Muscle layer of colon (tissue), 2 donors: ENCODE measurements around the gene VIL1.

Experiments
- H3K27ac ChIP-seq: one replicate; pipeline ENCODE4 v1.7.0; 2013; ENCODE audit warnings: low read depth, mild to moderate bottlenecking, low read length, moderate library complexity
- H3K27me3 ChIP-seq, 2 donors: one replicate each; pipeline ENCODE4 v1.7.0; 2013; ENCODE audit warnings: low read length in 2 of 2, mild to moderate bottlenecking in 2 of 2; ENCODE audit not compliant: insufficient read depth in 2 of 2, control insufficient read depth in 1 of 2
- H3K36me3 ChIP-seq: one replicate; pipeline ENCODE4 v1.7.0; 2013; ENCODE audit warnings: mild to moderate bottlenecking, low read length; ENCODE audit not compliant: insufficient read depth
- H3K4me1 ChIP-seq: one replicate; pipeline ENCODE4 v1.7.0; 2013; ENCODE audit warnings: mild to moderate bottlenecking, low read length; ENCODE audit not compliant: insufficient read depth
- H3K4me3 ChIP-seq, 2 donors: one replicate each; pipeline ENCODE4 v1.7.0; 2013; ENCODE audit warnings: low read length in 2 of 2, low read depth in 1 of 2, mild to moderate bottlenecking in 1 of 2, moderate library complexity in 1 of 2
- H3K9ac ChIP-seq: one replicate; pipeline ENCODE4 v1.7.0; 2013; ENCODE audit warnings: low read length
- H3K9me3 ChIP-seq: one replicate; pipeline ENCODE4 v1.7.0; 2013; ENCODE audit warnings: mild to moderate bottlenecking, low read length
- donor health status: abdominal sarcoma.
- donor health status: Adenocarcinoma of cecum.

VIL1 gene

GRCh38 chr2:218419630-218420216 is 800 bp downstream of the VIL1 start:
- no peak overlapping the region for H3K9ac ChIP-seq

DNA sequence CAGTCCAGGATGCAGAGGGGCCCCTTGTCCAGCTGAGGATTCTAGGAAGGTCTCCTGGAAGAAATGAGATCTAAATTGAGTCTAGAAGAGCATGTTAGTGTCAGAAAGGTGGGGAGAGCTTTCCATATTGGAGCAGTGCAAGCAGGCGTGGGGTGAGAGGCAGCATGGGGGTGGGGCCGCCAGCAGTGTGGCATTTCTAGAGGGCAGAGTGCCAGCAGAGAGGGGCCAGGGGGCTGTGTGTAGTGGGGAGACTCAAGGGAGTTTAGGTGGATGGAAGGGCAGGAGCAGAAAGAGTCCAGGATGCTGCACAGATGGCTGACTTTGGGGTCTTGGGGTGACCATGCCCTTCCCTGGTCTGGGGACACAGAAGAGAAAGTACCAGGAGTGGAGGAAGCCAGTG is 2.1 kb downstream of the VIL1 start:
- H3K4me3 ChIP-seq = no peak overlapping the region
- no peaks in the 10 kb centered on the region for H3K27me3 ChIP-seq
- no peaks in the 10 kb centered on the region for H3K36me3 ChIP-seq
- no peak overlapping the region for H3K9ac ChIP-seq
- no peak overlapping the region for H3K27ac ChIP-seq
- H3K4me1 ChIP-seq = no peaks in the 10 kb centered on the region
- no peaks in the 10 kb centered on the region for H3K9me3 ChIP-seq

More at GRCh38 chr2:218419630-218420216, 800 bp downstream of the VIL1 start:
- Histone ChIP-seq H3K27me3 (no peaks in the 10 kb centered on the region), H3K4me1 (no peaks in the 10 kb centered on the region), H3K36me3 (no peaks in the 10 kb centered on the region), H3K27ac (no peak overlapping the region), H3K4me3 (no peak overlapping the region), H3K9me3 (no peaks in the 10 kb centered on the region)

GRCh38 chr2:218422403-218423086 is 3.6 kb downstream of the VIL1 start:
- no peak overlapping the region for H3K9ac ChIP-seq
- no peaks in the 10 kb centered on the region for H3K36me3 ChIP-seq
- no peak overlapping the region for H3K4me3 ChIP-seq
- H3K27me3 ChIP-seq = no peaks in the 10 kb centered on the region
- H3K4me1 ChIP-seq = no peaks in the 10 kb centered on the region
- H3K9me3 ChIP-seq = no peaks in the 10 kb centered on the region
- no peak overlapping the region for H3K27ac ChIP-seq

GRCh38 chr2:218423584-218423983 is 4.7 kb downstream of the VIL1 start:
- Histone ChIP-seq H3K36me3 (no peaks in the 10 kb centered on the region), H3K4me1 (no peaks in the 10 kb centered on the region), H3K9me3 (no peaks in the 10 kb centered on the region)

GRCh38 chr2:218425531-218425930 is 6.6 kb downstream of the VIL1 start:
- H3K9me3 ChIP-seq = no peaks in the 10 kb centered on the region
- no peaks in the 10 kb centered on the region for H3K36me3 ChIP-seq
- no peak overlapping the region for H3K9ac ChIP-seq
- H3K4me1 ChIP-seq = no peaks in the 10 kb centered on the region
- no peaks in the 10 kb centered on the region for H3K27me3 ChIP-seq
- H3K4me3 ChIP-seq = no peak overlapping the region
- H3K27ac ChIP-seq = no peak overlapping the region

More at GRCh38 chr2:218423584-218423983, 4.7 kb downstream of the VIL1 start:
- Histone ChIP-seq H3K9ac (no peak overlapping the region), H3K4me3 (no peak overlapping the region), H3K27me3 (no peaks in the 10 kb centered on the region), H3K27ac (no peak overlapping the region)

DNA sequence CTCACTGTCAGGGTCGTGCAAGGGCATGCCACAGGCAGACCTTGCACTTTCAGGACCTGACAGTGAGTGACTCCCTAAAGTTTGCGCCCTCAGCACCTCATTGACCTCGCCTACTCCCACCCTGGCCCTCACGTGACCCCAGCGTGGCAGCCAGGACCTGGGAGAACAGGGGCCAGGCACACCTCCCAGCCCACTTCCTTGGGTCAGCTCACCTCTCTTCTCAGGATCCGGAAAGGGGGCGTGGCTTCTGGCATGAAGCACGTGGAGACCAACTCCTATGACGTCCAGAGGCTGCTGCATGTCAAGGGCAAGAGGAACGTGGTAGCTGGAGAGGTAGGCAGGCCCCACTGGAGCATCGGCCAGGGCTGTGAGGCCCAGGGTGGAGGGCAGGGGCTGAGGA is 8.8 kb downstream of the VIL1 start:
- no peak overlapping the region for H3K9ac ChIP-seq
- no peaks in the 10 kb centered on the region for H3K9me3 ChIP-seq
- H3K27me3 ChIP-seq = no peaks in the 10 kb centered on the region
- H3K4me3 ChIP-seq = no peak overlapping the region
- no peak overlapping the region for H3K27ac ChIP-seq
- no peaks in the 10 kb centered on the region for H3K4me1 ChIP-seq
- H3K36me3 ChIP-seq = no peaks in the 10 kb centered on the region

GRCh38 chr2:218428846-218429558 is 10.1 kb downstream of the VIL1 start:
- no peaks in the 10 kb centered on the region for H3K4me1 ChIP-seq
- no peaks in the 10 kb centered on the region for H3K27me3 ChIP-seq
- no peaks in the 10 kb centered on the region for H3K9me3 ChIP-seq
- no peaks in the 10 kb centered on the region for H3K36me3 ChIP-seq
- no peak overlapping the region for H3K4me3 ChIP-seq
- H3K9ac ChIP-seq = no peak overlapping the region
- H3K27ac ChIP-seq = no peak overlapping the region

DNA sequence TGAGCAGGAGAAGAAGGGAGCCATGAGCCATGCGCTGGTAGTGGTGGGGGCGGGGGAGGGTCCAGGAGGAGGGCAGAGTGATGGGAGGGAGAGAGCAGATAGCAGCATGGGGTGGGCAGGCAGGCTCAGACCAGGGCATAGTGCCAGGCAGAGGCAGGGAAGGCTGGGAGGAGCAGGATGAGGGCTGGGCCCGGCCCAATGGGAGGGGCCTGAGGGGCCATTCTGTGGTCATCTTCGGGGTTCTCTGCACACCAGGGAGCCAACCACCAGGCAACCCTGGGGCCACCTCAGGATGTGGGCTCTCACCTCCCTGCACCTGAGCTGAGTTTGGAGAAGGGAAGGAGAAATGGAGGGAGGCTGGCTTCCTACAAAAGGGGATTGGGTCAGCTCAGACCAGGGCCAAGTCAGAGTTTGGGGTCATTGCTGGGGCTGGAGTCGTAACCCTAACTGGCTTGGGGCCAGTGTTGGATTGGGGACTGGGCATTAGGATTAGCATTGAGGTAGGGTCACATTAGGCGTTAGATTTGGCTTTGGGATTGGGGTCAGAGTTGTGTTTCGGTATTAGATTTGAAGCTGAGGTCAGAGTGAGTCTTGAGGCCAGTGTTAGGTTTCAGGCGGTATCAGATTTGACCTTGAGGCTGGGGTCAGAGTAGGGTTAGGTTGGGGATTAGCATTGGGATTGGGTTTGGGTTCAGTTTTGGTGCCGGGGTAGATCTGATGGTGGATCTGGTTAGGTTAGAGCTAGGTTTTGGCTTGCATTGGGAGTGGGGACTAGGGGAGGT is 11.2 kb downstream of the VIL1 start:
- Histone ChIP-seq H3K36me3 (no peaks in the 10 kb centered on the region), H3K4me1 (no peaks in the 10 kb centered on the region), H3K9me3 (no peaks in the 10 kb centered on the region), H3K9ac (no peak overlapping the region), H3K27me3 (no peaks in the 10 kb centered on the region), H3K27ac (no peak overlapping the region), H3K4me3 (no peak overlapping the region)

DNA sequence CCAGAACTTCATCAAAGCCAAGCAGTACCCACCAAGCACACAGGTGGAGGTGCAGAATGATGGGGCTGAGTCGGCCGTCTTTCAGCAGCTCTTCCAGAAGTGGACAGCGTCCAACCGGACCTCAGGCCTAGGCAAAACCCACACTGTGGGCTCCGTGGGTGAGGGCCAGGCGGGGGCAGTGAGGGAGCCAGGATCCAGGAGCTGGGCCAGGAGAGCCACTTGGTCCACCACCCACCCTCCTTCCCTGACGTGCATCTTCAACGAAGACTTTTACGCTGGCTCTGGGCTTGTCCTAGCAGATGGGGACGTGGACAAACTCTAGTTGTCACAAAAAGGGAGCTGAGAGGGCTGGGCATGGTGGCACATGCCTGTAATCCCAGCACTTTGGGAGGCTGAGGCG is 11.8 kb downstream of the VIL1 start:
- Histone ChIP-seq H3K4me1 (no peaks in the 10 kb centered on the region), H3K36me3 (no peaks in the 10 kb centered on the region), H3K9me3 (no peaks in the 10 kb centered on the region), H3K27ac (no peak overlapping the region), H3K9ac (no peak overlapping the region), H3K27me3 (no peaks in the 10 kb centered on the region), H3K4me3 (no peak overlapping the region)

GRCh38 chr2:218431878-218432277 is 13.0 kb downstream of the VIL1 start:
- H3K4me3 ChIP-seq = no peak overlapping the region
- no peaks in the 10 kb centered on the region for H3K27me3 ChIP-seq
- no peaks in the 10 kb centered on the region for H3K9me3 ChIP-seq
- no peak overlapping the region for H3K27ac ChIP-seq
- no peaks in the 10 kb centered on the region for H3K36me3 ChIP-seq
- H3K4me1 ChIP-seq = no peaks in the 10 kb centered on the region
- H3K9ac ChIP-seq = no peak overlapping the region

DNA sequence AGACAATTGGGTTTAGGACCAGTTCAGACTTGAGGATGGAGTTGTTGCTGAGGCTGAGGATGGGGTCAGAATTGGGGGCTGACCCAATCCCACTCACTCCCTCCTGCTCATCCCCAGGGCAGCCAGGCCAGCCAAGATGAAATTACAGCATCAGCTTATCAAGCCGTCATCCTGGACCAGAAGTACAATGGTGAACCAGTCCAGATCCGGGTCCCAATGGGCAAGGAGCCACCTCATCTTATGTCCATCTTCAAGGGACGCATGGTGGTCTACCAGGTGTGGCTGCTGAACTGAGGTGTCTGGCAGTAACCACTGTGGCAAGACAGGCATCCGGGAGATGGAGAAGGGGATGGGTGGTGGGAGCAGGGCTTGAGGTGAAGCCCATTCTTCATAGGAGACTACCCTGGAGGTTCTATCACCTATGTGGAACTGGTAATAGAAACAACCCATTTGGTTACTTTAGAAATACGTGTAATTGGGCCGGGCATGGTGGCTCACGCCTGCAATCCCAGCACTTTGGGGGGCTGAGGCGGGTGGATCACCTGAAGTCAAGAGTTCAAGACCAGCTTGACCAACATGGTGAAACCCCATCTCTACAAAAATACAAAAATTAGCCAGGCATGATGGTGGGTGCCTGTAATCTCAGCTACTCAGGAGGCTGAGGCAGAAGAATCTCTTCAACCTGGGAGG is 13.9 kb downstream of the VIL1 start:
- Histone ChIP-seq H3K27me3 (no peaks in the 10 kb centered on the region), H3K36me3 (no peaks in the 10 kb centered on the region), H3K9ac (no peak overlapping the region), H3K4me1 (no peaks in the 10 kb centered on the region), H3K9me3 (no peaks in the 10 kb centered on the region), H3K4me3 (no peak overlapping the region), H3K27ac (no peak overlapping the region)
